ENCODE measurements around the gene PWWP2B.

The PWWP2B gene

DNA sequence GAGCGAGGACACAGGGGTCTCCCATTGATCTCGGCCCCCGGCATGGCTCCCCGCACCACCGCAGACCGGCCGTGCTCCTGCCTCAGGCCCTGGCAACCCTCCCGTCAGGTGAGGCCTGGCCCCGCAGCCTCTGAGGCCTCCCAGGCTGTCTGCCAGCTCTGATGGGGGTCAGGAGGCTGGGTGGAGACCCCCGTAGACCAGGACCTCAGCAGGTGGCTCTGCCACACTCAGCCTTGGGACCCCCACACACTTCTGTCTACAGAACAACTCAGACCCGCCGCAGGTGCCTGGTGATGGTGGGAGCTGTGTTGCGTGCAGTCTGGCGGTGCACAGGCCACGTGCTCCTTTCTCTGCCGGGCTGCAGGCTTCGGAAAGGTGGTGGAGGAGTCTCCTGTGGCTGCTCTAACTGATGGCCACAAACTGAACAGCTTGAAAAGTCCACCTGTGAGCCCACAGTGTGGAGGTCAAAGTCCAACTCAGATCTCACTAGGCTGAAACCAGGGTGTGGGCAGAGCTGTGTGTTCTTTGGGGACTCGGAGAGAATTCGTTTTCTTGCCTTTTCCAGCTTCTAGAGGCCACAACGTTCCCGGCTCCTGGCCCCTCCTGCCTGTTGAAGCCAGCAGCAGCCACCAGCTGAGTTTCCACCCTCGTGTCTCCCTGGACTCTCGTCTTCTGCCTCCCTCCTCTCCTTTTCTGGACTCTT is 62.5 kb downstream of the PWWP2B start:
- DNase-seq (ENCODE audit: low read depth), result no peak

- DNase-seq (ENCODE audit: low read depth), result no peak
Observed at GRCh38 chr10:132460071-132460470, 63.1 kb downstream of the PWWP2B start.

GRCh38 chr10:132460691-132461090 is 63.7 kb downstream of the PWWP2B start:
- no peak for DNase-seq (ENCODE audit: low read depth)

- DNase-seq (ENCODE audit: low read depth), result no peak
Observed at GRCh38 chr10:132461103-132461682, 64.2 kb downstream of the PWWP2B start.

GRCh38 chr10:132461683-132462231 is 64.8 kb downstream of the PWWP2B start:
- DNase-seq (ENCODE audit: low read depth), result no peak

GRCh38 chr10:132462463-132463332 is 65.7 kb downstream of the PWWP2B start:
- DNase-seq (ENCODE audit: low read depth), result no peak

DNA sequence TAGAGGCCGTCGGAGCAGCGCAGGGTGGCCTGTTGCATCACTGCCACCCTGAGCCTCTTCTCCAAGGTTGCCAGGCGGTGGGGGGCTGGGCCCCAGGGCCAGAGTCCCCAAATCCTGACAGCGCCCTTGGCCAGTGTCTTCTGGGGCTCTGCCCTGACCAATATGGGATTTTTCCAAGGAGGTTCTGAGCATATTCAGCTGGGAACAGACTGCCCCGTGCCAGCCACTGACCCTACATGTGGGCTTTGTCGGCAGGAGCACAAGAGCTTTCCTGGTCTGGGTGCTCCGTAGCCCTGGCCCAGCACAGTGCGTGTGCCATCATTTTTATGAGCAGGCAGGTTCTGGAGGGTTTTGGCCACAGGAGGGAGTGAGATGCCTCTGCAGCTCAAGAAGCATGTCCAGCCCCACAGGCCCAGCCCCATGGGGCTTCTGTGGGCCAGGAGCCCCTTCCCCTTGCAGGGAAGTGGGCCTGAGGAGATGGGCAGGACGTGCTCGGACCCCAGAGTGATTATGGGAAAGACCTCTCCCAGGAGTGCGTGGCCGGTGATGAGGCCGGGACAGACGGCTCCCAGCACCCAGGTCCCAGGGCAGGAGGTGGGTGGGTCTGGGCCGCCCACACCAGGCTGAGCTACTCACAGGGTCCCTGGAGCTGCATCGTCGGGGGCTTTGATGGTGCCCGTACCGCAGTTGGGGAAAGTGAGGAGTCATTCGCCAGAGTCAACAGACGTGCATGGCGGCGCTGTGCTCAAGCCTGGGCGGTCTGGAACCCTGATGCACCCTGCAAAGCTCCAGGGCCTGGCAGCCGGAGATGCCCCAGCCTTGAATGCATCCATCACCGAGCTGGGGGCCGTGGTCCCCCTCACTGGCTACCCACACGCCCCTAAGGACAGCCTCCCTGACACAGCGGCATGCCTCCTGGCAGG is 66.6 kb downstream of the PWWP2B start:
- DNase-seq (ENCODE audit: low read depth), result peak; percentile 28

GRCh38 chr10:132464256-132465192 is 67.5 kb downstream of the PWWP2B start:
- DNase-seq (ENCODE audit: low read depth), result no peak

DNA sequence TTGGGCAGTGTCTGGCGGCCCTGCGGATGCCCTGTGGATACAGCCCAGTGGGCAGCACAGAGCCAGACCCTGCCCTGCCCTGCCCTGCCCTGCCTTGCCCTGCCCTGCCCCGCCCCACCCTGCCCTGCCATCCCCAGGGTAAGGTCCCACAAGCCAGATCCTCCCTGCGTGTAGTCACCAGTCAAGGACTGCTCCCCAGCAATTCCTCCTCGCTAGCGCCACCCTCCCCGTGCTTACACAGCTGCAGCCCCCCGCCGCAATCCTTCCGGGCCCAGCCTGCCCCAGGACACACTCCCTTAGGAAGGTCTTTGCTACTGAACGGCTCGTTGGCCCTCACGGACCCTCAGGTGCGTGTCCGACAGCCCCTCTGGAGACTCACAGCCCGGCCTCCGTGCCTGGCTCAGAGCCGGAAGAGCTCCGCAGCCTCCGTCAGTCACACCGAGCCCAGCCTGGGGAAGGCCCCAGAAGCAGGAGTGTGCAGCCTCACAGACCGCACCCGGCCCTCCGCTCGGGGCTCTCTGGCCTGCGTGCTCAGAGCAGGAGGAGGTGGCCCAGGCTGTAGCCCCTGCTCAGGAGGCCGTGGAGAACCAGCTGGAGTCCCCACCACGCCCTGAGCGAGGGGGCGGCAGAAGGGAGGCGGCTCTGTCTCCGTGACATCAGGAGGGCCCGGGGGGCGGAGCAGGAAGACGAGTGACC is 68.3 kb downstream of the PWWP2B start:
- DNase-seq (ENCODE audit: low read depth), result no peak

- no peak for DNase-seq (ENCODE audit: low read depth)
Observed at GRCh38 chr10:132465889-132466519, 69.0 kb downstream of the PWWP2B start.

- DNase-seq (ENCODE audit: low read depth), result no peak
Observed at GRCh38 chr10:132466520-132467463, 69.8 kb downstream of the PWWP2B start.
